HL-60 (cell line): Measurements from ENCODE around the gene TTC24.

Source experiments
- CTCF ChIP-seq: IDR thresholded peaks from one replicate; pipeline ENCODE4 v1.5.1; 2011; ENCODE audit warnings: low read length, control low read depth, inconsistent platforms; ENCODE audit not compliant: insufficient read depth
- POLR2AphosphoS5 ChIP-seq: IDR thresholded peaks from 2 replicates; pipeline ENCODE4 v1.6.1; 2012; ENCODE audit warnings: low read depth

- no peak for TF ChIP-seq CTCF
- no peak for TF ChIP-seq POLR2AphosphoS5
Observed at GRCh38 chr1:156551066-156551643, 28.4 kb upstream of the TTC24 start.
